GM18502 (cell line): ENCODE measurements around the gene CCND2.

Experiments used
- ATAC-seq: cut with Tn5 transposase; IDR thresholded peaks from one replicate; pipeline ENCODE4 v1.9.1; 2021; ENCODE audit warnings: mild to moderate bottlenecking; ENCODE audit not compliant: unreplicated experiment, poor library complexity

CCND2 gene

GRCh38 chr12:4289231-4289878 is 15.8 kb downstream of the CCND2 start:
- no peak for ATAC-seq

GRCh38 chr12:4289998-4290790 is 16.6 kb downstream of the CCND2 start:
- no peak for ATAC-seq

GRCh38 chr12:4292341-4293073 is 18.9 kb downstream of the CCND2 start:
- no peak for ATAC-seq

DNA sequence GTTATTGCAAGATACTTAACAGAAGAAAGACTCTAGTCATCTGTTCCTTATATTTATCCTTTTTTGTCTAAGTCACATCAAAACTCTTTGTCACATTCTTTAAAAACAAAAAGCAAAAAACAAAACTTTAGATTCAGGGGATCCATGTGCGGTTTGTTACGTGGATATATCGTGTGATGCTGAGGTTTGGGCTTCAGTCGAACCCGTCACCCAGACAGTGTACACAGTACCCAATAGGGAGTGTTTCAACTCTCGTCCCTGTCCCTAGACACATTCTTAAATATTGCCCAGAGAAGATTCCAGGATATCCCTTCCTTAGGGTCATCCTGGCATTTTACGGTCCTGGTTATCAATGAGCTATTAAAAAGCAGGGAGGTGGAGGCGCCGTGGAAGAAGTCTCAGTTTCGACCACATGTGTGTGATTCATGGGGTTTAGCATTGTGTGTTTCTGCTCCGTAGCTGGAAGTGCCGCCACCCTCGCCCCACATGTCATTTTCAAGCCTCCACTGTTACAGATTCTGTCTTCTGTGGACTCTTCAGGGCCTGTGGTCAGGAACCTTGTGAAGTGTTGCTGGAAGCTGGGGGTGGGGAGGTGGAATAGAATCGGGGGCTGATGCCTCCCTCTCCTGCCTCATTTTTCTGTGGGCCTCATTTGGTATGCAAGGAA is 19.9 kb downstream of the CCND2 start:
- no peak for ATAC-seq

DNA sequence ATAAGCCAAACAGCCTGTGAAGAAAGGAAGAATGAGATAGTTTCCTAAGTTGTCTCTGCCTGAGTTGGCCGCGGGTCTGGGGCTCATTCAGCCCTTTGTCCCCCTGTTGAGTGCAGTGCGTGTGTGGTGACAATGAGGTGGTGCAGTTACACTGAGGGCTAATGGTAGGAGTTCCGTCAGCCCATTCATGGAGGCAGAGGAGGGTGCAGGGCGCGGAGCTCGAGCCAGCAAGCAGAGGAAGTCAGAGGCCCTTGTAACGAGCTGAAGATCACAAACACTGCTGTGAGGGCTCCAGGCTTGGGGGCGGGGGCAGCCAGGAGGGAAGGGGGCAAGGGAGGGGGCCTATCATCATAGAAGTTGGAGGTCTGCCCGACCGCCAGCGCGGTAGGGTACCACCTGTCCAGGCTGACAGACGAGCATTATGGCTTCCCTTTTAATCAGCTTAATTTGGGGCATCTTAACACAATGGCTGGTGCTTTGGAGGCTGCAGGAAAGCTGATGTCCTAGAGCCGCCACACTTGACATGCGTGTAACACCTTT is 20.5 kb downstream of the CCND2 start:
- no peak for ATAC-seq

GRCh38 chr12:4296751-4297150 is 23.2 kb downstream of the CCND2 start:
- no peak for ATAC-seq

- ATAC-seq, result no peak
Measured at GRCh38 chr12:4297617-4298016, 24.1 kb downstream of the CCND2 start.

DNA sequence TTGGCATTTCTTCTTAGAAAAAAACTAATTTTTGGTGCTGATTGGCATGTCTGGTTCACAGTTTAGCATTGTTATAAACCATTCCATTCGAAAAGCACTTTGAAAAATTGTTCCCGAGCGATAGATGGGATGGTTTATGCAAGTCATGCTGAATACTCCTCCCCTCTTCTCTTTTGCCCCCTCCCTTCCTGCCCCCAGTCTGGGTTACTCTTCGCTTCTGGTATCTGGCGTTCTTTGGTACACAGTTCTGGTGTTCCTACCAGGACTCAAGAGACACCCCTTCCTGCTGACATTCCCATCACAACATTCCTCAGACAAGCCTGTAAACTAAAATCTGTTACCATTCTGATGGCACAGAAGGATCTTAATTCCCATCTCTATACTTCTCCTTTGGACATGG is 27.3 kb downstream of the CCND2 start:
- no peak for ATAC-seq

GRCh38 chr12:4301932-4302501 is 28.5 kb downstream of the CCND2 start:
- ATAC-seq, result no peak

- no peak for ATAC-seq
Measured at GRCh38 chr12:4302881-4303280, 29.3 kb downstream of the CCND2 start.

- no peak for ATAC-seq
Measured at GRCh38 chr12:4303750-4304149, 30.2 kb downstream of the CCND2 start.

- no peak for ATAC-seq
Measured at GRCh38 chr12:4307593-4308333, 34.2 kb downstream of the CCND2 start.

DNA sequence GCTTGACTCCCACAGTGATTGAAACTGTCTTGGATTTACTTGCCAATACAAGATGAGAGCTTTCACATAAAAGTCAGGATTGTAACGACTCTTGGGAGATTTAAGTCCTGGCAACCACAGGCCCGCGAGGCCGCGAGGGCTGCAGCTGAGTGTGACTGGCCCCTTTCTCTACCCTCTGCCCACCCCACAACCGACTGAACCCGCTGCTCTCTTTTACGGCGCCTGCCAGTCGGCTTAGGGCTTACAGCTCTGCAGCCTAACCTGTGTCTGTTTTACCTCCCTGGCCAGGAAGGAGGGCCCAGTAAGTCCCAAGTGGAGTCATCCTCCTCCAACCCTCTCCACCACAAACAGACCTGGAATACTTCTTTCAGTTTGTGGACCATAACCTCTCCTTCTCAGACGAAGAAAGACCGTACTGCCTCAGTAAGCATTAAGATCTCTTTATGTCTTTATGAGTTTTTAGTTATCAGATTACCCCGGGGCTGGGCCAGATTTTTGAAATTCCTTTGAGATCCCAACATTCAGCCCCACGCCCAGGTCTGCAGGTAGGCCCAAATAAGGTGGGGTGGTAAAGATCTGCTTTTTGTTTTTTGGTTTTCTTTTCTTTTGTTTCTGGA is 34.9 kb downstream of the CCND2 start:
- no peak for ATAC-seq

DNA sequence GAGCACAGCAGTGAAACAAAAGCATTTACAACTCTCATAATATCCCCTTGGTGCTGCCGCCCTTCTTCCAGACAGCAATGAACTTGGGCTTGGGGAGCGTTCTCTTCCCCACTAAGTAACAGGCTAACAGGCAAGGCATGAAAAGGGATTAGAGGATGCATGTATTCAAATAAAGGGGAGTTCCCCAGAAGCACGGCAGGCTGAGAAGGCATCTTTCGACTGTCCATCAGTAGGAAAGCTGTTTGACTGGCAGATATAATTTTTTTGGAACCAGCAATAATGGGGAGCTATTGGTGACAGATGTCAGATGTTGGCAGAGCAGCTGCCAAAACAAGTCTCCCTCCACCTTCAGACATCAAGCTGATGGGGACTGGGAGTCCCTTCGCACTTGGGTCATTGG is 38.2 kb downstream of the CCND2 start:
- no peak for ATAC-seq

GRCh38 chr12:4312251-4312650 is 38.7 kb downstream of the CCND2 start:
- no peak for ATAC-seq

DNA sequence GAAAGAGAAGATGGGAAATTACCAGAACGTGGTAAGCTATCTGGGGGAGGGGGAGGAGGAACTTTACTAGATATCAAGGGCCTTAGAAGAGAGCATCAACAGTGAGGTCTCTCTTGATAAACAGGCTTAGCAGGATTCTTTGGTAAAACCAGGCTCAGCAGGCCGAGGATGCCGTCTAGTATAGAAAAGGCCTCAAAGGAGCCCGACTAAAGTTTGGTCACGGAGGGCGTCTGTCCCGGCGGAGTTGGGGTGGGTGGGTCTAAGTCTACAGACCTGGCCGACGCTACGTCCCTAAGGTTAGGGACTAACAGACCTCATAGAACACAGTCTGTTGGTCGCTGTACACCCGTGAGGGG is 46.9 kb downstream of the CCND2 start:
- peak; percentile 46 for ATAC-seq

DNA sequence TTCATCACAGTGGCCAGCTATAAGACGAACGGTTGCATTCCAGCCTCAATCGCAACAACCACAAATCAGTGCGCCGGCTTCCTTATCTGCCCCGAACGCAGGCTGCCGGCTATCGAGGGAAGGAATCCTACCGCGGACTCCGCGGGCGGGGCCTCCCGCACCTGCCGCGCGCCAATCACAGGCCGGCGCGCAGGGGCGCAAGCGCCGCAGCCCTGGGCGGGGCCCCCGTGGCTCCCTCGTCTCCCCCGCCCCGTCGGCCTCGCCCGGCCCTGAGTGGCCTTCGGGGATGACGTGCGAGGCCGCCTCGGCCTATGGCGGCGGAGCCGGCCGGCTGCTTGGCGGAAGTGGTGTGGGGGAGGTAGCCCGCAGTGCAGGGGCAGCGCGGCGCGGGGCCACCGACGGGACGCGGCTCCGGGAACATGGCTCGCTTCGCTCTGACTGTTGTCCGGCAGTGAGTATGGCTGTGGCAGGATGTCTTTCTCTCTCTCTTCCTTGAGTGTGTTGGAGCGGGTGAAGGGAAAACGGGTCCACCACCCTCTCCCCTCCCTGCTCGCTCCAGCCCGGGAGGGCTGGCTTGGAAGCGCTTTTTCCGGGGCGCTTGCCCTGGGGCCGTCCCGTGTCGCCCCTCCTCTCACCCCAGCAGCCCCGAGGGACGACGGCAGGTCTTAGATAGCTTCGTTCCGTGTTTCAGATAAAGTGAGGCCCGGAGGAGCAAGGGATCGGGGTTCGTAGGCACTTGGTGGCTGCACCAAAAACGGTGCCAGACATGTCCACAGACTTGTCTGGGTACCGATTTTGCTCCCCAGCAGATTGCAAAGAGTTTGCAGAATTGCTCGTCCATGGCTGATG is 47.5 kb downstream of the CCND2 start, which contains the start of gene TIGAR:
TIGAR (plus strand) TSS at position 361 of the 849 bp plus-strand sequence; CDS start at position 420, 59 bp downstream.
- ATAC-seq, result peak; percentile 94

GRCh38 chr12:4322726-4323125 is 49.2 kb downstream of the CCND2 start:
- ATAC-seq, result no peak
